Activated T-cell treated with anti-CD3 and anti-CD28 coated beads, Interleukin-2, amount 50 U/mL, for 4 hours (primary cell): ENCODE measurements around the gene ZDHHC5. TPM values are rescaled to one million over a fixed set of nuclear protein-coding genes. Genes with fewer than 3 reads are reported as not detected.
A peak's percentile ranks its signal among the peaks of the same experiment; 100 is the strongest.
"Not testable (repeated sequence)": the region's sequence is repeated elsewhere in the genome, so short reads cannot be mapped to it uniquely, and the experiment has no call there.

Experiments
- ATAC-seq, 2 donors: fragments of 200-7000 bp; cut with Tn5 transposase; one replicate each; pipeline ENCODE4 v1.10.0; 2021
- DNase-seq: peaks from one replicate; pipeline ENCODE4 v3.0.0-alpha.2; 2020
- H3K27me3 Mint-ChIP-seq: one replicate; pipeline ENCODE4 v1.8.0; 2021; ENCODE audit warnings: low read depth, mixed read lengths
- H3K36me3 Mint-ChIP-seq: one replicate; pipeline ENCODE4 v1.8.0; 2022; ENCODE audit warnings: mixed read lengths; ENCODE audit not compliant: insufficient read depth
- H3K4me1 Mint-ChIP-seq: one replicate; pipeline ENCODE4 v1.8.0; 2021; ENCODE audit warnings: low read depth, mixed read lengths
- H3K4me3 Mint-ChIP-seq: one replicate; pipeline ENCODE4 v1.8.0; 2021; ENCODE audit warnings: mild to moderate bottlenecking, moderate library complexity, mixed read lengths
- H3K9me3 Mint-ChIP-seq: one replicate; pipeline ENCODE4 v1.8.0; 2021; ENCODE audit warnings: mixed read lengths
- total RNA-seq, 3 donors: library from RNA; stranded (reverse); gene quantifications; one replicate each; pipeline ENCODE4 v1.2.1, GENCODE V29; 2021

ZDHHC5 gene
- total RNA-seq, 3 donors from 2014 or later, result 65.0 to 78.1 (median 73.8) TPM

DNA sequence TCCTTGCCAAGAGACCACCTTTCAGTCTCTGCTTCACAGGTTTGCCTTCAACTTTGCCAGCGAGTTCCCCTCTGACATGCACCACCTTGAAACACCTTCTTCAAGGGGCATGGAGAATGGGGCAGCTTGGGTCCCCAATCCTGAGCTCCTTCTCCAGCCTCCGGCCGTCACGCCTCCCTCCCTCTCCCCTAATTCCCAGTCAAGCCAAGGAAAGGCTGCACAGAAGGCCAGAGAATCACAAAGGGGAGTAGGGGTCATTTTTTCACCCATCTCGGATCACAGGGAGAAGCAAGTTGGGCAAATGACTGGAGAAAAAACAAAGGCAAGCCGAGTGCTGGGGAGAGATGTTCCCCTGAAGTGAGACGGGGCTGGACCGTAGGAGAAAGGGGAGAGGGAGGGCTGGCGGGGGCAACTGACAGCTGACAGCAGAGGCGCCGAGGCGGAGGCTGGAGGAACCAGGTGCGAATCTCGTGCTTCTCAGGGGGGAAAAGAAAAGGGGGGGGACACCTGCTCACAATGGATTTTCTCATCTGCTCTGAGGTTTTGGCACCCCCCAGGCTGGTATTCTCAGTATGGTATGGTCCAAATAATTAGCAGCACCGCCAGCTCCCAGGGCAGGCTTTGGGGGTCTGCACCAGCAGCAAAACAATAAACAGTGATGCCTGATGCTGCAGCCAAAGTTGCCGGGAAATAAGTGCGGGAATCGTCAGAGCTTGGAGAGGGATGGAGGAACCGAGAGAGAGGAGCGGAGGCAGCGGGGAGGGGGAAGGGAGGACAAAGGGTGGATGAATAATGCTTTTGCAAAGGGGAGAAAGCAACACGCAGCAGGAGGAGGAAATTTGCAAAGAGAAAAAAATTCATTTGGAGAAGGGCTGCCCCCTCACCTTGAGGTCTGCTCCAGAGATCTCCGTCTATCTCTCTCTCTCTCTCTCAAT lies 18.8 kb upstream of the ZDHHC5 start:
- H3K9me3 Mint-ChIP-seq, result no peaks in the 10 kb centered on the region
- H3K36me3 Mint-ChIP-seq, result no peaks in the 10 kb centered on the region
- peak overlapping the region; percentile 79 for H3K4me3 Mint-ChIP-seq
- DNase-seq (no peak), ATAC-seq (peak; percentile 28 to 33)
- H3K4me1 Mint-ChIP-seq, result peaks cover 47% of the 10 kb centered on the region
- H3K27me3 Mint-ChIP-seq, result peaks cover 46% of the 10 kb centered on the region

DNA sequence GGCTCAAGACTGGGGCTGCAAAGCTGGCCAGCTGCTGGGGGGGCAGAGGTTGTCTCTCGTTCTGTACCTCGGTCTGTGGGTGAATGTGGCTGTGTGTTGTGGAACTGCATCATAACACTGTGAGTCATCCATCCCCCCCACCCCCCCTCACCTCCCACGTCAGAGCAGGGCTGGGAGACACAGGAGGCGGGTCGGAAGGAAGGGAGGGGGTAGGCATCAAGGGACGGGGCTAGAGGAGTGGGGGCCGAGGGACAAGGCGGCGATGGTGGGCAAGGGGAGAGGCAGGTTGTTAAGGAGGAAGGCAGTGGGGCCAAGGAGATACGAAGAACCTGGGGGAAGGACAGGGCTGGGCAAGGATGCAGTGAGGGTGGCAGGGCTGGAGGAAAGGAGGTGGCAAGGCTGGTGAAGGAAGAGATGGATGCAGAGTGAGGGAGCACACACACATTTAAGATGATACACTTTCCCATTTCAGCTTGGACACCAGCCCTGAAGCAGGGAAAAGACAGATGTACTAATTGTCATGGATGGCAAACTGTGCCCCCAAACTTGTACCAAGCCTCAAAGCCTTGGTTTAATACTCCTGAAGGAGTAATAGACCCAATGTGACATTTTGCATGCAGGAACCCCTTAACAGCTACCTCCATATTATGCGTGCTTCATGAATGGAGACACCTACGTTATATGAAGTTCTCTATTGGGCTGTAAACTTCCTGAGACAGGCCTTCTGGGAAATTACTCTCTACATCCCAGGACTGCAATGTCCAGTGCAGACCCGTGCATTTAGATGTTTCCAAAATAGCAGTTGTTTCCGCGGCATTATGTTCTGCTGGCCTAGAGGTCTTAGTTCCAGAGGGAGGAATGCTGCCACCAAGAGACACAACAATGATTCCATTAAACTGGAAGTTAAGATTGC lies 17.8 kb upstream of the ZDHHC5 start, which contains the start of gene YPEL4:
TSS of gene YPEL4 (minus strand) at position 87 of the 913 bp plus-strand sequence. CDS start 2,805 bp downstream, outside the sequence.
- Mint-ChIP-seq H3K4me3 (peak within 1 kb of the TSS; percentile 79), H3K27me3 (peaks cover 42% of the 10 kb centered on the region), H3K9me3 (no peaks in the 10 kb centered on the region), H3K4me1 (peaks cover 47% of the 10 kb centered on the region), H3K36me3 (no peaks in the 10 kb centered on the region)
- ATAC-seq (peak; percentile 81 to 84), DNase-seq (peak; percentile 59)

- Mint-ChIP-seq H3K4me1 (peaks cover 47% of the 10 kb centered on the region), H3K9me3 (no peaks in the 10 kb centered on the region), H3K36me3 (no peaks in the 10 kb centered on the region), H3K27me3 (peaks cover 38% of the 10 kb centered on the region), H3K4me3 (no peak overlapping the region)
- no peak for DNase-seq
- no peak for ATAC-seq
Measured at GRCh38 chr11:57650739-57651090, 17.2 kb upstream of the ZDHHC5 start.

DNA sequence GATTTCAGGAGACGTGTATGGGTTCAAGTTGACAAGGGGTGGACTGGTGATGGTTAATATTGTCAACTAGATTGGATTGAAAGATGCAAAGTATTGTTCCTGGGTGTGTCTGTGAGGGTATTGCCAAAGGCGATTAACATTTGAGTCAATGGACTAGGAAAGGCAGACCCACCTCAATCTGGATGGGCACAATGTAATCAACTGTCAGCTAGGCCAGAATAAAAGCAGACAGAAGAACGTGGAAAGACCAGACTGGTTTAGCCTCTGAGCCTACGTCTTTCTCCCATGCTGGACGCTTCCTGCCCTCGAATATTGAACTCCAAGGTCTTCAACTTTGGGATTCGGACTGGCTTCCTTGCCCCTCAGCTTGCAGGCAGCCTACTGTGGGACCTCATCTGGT lies 16.5 kb upstream of the ZDHHC5 start:
- Mint-ChIP-seq H3K4me1 (peaks cover 43% of the 10 kb centered on the region), H3K27me3 (peaks cover 31% of the 10 kb centered on the region), H3K4me3 (no peak overlapping the region), H3K36me3 (no peaks in the 10 kb centered on the region), H3K9me3 (no peaks in the 10 kb centered on the region)
- no peak for DNase-seq
- ATAC-seq, result no peak

- Mint-ChIP-seq H3K4me1 (peaks cover 42% of the 10 kb centered on the region), H3K4me3 (peak overlapping the region; percentile 42), H3K27me3 (peaks cover 22% of the 10 kb centered on the region)
- not testable (repeated sequence) for ATAC-seq, H3K36me3 Mint-ChIP-seq, DNase-seq, H3K9me3 Mint-ChIP-seq
Measured at GRCh38 chr11:57652230-57652629, 15.7 kb upstream of the ZDHHC5 start.

DNA sequence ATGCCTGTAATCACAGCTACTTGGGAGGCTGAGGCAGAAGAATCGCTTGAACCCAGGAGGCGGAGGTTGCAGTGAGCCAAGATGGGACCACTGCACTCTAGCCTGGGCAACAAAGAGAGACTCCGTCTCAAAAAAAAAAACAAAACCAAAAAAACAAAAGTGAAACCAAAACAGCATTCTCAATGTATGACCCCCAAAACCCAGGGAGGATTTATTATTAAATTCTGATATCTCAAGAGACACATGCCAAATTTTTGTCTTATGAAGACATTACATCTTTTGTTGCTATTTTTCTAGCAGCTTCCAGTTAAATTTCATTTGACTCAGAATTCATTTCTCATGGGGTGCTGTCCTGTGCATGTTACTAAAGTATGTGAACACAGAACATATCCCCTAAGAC lies 15.3 kb upstream of the ZDHHC5 start:
- peaks cover 18% of the 10 kb centered on the region for H3K27me3 Mint-ChIP-seq
- ATAC-seq, result no peak
- H3K36me3 Mint-ChIP-seq, result peaks cover 2% of the 10 kb centered on the region
- H3K9me3 Mint-ChIP-seq, result no peaks in the 10 kb centered on the region
- H3K4me1 Mint-ChIP-seq, result peaks cover 44% of the 10 kb centered on the region
- DNase-seq, result no peak
- peak overlapping the region; percentile 42 for H3K4me3 Mint-ChIP-seq

GRCh38 chr11:57653163-57653562 lies 14.8 kb upstream of the ZDHHC5 start:
- DNase-seq (no peak), ATAC-seq (no peak)
- H3K36me3 Mint-ChIP-seq, result peaks cover 2% of the 10 kb centered on the region
- no peak overlapping the region for H3K4me3 Mint-ChIP-seq
- peaks cover 41% of the 10 kb centered on the region for H3K4me1 Mint-ChIP-seq
- no peaks in the 10 kb centered on the region for H3K9me3 Mint-ChIP-seq
- peaks cover 13% of the 10 kb centered on the region for H3K27me3 Mint-ChIP-seq

DNA sequence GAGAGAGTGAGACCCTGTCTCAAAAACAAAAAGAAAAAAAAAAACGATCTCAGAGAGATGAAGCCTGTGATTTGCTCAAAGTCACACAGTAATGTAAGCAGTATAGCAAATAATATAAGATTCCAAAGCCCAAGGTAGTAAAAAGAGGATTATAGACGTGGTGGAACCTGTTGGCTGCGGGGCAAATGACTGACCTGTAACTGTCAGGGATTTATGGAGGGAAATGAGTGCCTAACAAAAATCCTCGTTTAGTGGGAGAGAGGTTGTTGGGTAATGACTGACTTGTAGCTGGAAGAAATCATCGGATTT lies 11.1 kb upstream of the ZDHHC5 start:
- no peaks in the 10 kb centered on the region for H3K9me3 Mint-ChIP-seq
- no peaks in the 10 kb centered on the region for H3K27me3 Mint-ChIP-seq
- DNase-seq (no peak), ATAC-seq (no peak)
- peak overlapping the region; percentile 96 for H3K4me3 Mint-ChIP-seq
- peaks cover 28% of the 10 kb centered on the region for H3K4me1 Mint-ChIP-seq
- H3K36me3 Mint-ChIP-seq, result peaks cover 25% of the 10 kb centered on the region

DNA sequence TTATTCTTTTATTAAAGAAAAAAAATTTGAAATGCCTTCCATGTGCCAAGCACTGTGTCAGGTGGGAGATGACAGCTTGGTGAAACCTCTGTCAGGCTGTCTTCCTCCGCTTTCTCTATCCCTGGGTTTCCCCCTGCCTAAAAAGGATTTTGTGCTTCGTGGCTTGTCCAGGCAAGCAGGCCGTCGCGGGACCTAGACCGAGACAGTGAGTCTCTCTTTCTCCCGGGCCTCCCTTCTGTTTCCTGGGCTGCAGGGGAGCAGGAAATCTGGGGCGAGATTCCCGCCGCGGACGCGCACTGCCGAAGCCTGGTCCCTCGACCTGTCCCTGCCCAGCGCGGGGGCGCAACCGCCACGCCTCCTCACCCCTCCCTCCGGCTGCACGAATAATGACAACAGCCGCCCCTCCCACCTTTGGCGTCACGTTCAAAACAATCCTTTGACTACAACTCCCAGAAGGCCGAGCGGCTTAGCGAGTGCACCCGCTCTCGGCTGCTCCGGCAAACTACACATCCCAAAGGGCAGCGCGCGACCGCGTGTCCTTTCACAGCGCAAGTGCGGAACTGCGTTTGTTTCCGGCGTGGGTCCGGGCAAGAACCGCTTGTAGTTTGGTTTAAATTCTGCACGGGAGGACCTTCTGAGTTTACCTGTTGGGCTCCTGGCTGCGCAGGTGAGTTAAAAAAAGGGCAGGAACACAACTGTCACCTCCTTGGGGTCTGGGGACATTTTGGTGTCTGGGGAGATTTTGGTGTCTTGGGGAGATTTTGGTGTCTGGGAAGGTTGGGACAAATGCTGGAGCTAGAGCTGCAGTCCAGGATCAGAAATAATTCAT lies 10.5 kb upstream of the ZDHHC5 start, which contains the start of gene CLP1:
TSS of gene CLP1 (plus strand) at position 569 of the 829 bp plus-strand sequence. CDS start 1,715 bp downstream, outside the sequence.
- Mint-ChIP-seq H3K4me1 (peaks cover 28% of the 10 kb centered on the region), H3K36me3 (peaks cover 28% of the 10 kb centered on the region), H3K4me3 (peak within 1 kb of the TSS; percentile 96), H3K9me3 (no peaks in the 10 kb centered on the region), H3K27me3 (no peaks in the 10 kb centered on the region)
- peak; percentile 98 for DNase-seq
- ATAC-seq, result peak; percentile 99

DNA sequence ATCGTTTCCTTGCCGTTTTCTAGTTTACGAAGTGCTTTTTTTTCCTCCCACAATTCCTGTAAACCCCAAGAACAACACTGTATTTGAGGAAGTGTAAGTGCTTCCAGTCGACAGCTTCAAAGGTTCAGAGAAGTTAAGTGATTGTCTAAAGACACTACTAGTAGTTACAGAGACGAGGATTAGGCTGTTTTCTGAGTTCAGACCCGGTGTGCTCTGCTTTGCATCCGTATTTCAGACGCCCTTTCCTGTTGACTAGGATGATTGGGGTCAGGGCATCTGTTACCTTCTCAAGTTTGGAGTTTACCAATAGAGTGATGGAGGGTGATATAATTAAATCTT lies 9.9 kb upstream of the ZDHHC5 start:
- DNase-seq, result no peak
- H3K4me3 Mint-ChIP-seq, result peak overlapping the region; percentile 96
- peaks cover 32% of the 10 kb centered on the region for H3K36me3 Mint-ChIP-seq
- H3K4me1 Mint-ChIP-seq, result peaks cover 26% of the 10 kb centered on the region
- no peaks in the 10 kb centered on the region for H3K9me3 Mint-ChIP-seq
- ATAC-seq, result no peak
- H3K27me3 Mint-ChIP-seq, result no peaks in the 10 kb centered on the region

GRCh38 chr11:57659669-57660068 lies 8.2 kb upstream of the ZDHHC5 start:
- H3K4me1 Mint-ChIP-seq, result peaks cover 24% of the 10 kb centered on the region
- peaks cover 32% of the 10 kb centered on the region for H3K36me3 Mint-ChIP-seq
- DNase-seq (no peak), ATAC-seq (no peak)
- H3K4me3 Mint-ChIP-seq, result peak overlapping the region; percentile 42
- no peaks in the 10 kb centered on the region for H3K27me3 Mint-ChIP-seq
- H3K9me3 Mint-ChIP-seq, result no peaks in the 10 kb centered on the region

DNA sequence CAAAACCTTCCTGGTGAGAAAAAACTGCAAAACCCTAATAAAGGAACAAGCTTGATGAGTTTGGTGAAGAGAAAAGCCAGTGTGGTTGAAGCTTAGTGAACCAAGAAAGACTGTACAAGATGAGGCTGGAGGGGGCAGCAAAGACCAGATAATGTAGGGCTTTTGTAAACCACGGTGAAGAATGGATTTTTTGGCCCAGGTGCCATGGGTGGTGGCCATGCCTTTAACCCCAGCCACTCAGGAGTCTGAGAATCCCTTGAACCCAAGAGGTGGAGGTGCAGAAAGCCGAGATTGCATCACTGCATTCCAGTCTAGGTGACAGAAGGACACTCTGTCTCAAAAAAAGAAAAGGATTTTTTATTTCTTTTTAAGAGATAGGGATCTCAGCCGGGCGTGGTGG lies 5.0 kb upstream of the ZDHHC5 start:
- no peak overlapping the region for H3K4me3 Mint-ChIP-seq
- peaks cover 30% of the 10 kb centered on the region for H3K36me3 Mint-ChIP-seq
- no peaks in the 10 kb centered on the region for H3K9me3 Mint-ChIP-seq
- H3K27me3 Mint-ChIP-seq, result no peaks in the 10 kb centered on the region
- DNase-seq (no peak), ATAC-seq (no peak)
- peaks cover 23% of the 10 kb centered on the region for H3K4me1 Mint-ChIP-seq

GRCh38 chr11:57663975-57664374 lies 3.9 kb upstream of the ZDHHC5 start:
- DNase-seq, result no peak
- ATAC-seq, result no peak
- no peaks in the 10 kb centered on the region for H3K27me3 Mint-ChIP-seq
- no peaks in the 10 kb centered on the region for H3K9me3 Mint-ChIP-seq
- no peak overlapping the region for H3K4me3 Mint-ChIP-seq
- H3K4me1 Mint-ChIP-seq, result peaks cover 19% of the 10 kb centered on the region
- H3K36me3 Mint-ChIP-seq, result peaks cover 28% of the 10 kb centered on the region
